Thoracic aorta (tissue), 2 donors: ENCODE results near the gene FOXP1. TPM values are rescaled to one million over a fixed set of nuclear protein-coding genes. Genes with fewer than 3 reads are reported as not detected.

Source experiments
- ATAC-seq: fragments of 150-250 bp; one replicate; pipeline ENCODE4 v1.8.0; 2017; ENCODE audit warnings: low read depth; ENCODE audit not compliant: insufficient number of reproducible peaks, low FRiP score
- DNase-seq: peaks from one replicate; pipeline ENCODE4 v3.0.0-alpha.2; 2020; ENCODE audit warnings: low spot score
- H3K27ac ChIP-seq, 2 donors: fragments of 200-600 bp; sonication (generic); 1 replicate in 1 of 2; 2 replicates in 1 of 2; pipeline ENCODE4 v1.5.1; 2016; ENCODE audit warnings: mild to moderate bottlenecking in 2 of 2, moderate library complexity in 2 of 2
- H3K27me3 ChIP-seq: fragments of 200-600 bp; sonication (generic); replicated peaks from 2 replicates; pipeline ENCODE4 v1.6.0; 2016; ENCODE audit warnings: mild to moderate bottlenecking; ENCODE audit not compliant: insufficient read depth
- H3K36me3 ChIP-seq: fragments of 200-600 bp; sonication (generic); one replicate; pipeline ENCODE4 v1.5.1; 2016
- H3K4me1 ChIP-seq, 2 donors: fragments of 200-600 bp; sonication (generic); 1 replicate in 1 of 2; 2 replicates in 1 of 2; pipeline versions ENCODE4 v1.5.1 to v1.6.0; 2016; ENCODE audit warnings: low read depth in 2 of 2, mild to moderate bottlenecking in 1 of 2; ENCODE audit not compliant: control insufficient read depth in 1 of 2
- H3K4me3 ChIP-seq: fragments of 200-600 bp; sonication (generic); 2 replicates; pipeline ENCODE4 v1.5.1; 2016; ENCODE audit warnings: mild to moderate bottlenecking
- H3K9me3 ChIP-seq: fragments of 200-600 bp; sonication (generic); 2 replicates; pipeline ENCODE4 v1.5.1; 2016
- total RNA-seq, 2 donors: library from RNA; depleted of rRNA; stranded (reverse); fragments of >200 nt; gene quantifications; one replicate each; pipeline versions ENCODE4 v1.1.0 to v1.2.3, GENCODE V29; 2016
- TF ChIP-seq, protein P1 (sequence below): fragments of 200-600 bp; sonication (generic); IDR thresholded peaks from one replicate; pipeline ENCODE4 v1.5.1; 2019; ENCODE audit warnings: antibody characterized with exemption

FOXP1 gene
- total RNA-seq, 2 donors from 2014 or later = 176 to 255 TPM

DNA sequence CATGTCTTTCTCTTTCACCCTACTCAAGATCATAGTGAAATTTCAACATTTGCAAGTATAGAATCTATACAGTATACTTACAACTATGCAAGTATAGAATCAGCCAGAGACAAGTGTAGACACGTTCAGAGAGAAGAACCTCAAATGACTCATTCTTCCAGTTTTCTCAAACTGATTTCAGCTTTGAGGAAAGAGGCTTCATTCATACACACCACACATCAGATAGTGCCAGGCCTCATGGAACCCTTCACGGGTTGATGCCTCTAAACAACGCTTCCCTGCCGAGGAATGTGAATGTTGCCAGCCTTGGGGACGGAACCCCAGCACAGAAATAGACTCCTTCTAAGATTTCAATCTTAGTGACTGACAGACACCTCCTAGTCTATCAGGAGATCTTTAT lies 135.7 kb downstream of the FOXP1 start:
- Histone ChIP-seq H3K27ac (no peak overlapping the region), H3K4me3 (no peak overlapping the region), H3K36me3 (no peaks in the 10 kb centered on the region), H3K9me3 (no peaks in the 10 kb centered on the region), H3K4me1 (peaks cover 8 to 26% of the 10 kb centered on the region in 2 donors), H3K27me3 (no peaks in the 10 kb centered on the region)
- ATAC-seq (no peak), DNase-seq (no peak)
- TF ChIP-seq, protein P1, sequence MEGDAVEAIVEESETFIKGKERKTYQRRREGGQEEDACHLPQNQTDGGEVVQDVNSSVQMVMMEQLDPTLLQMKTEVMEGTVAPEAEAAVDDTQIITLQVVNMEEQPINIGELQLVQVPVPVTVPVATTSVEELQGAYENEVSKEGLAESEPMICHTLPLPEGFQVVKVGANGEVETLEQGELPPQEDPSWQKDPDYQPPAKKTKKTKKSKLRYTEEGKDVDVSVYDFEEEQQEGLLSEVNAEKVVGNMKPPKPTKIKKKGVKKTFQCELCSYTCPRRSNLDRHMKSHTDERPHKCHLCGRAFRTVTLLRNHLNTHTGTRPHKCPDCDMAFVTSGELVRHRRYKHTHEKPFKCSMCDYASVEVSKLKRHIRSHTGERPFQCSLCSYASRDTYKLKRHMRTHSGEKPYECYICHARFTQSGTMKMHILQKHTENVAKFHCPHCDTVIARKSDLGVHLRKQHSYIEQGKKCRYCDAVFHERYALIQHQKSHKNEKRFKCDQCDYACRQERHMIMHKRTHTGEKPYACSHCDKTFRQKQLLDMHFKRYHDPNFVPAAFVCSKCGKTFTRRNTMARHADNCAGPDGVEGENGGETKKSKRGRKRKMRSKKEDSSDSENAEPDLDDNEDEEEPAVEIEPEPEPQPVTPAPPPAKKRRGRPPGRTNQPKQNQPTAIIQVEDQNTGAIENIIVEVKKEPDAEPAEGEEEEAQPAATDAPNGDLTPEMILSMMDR = no peak

DNA sequence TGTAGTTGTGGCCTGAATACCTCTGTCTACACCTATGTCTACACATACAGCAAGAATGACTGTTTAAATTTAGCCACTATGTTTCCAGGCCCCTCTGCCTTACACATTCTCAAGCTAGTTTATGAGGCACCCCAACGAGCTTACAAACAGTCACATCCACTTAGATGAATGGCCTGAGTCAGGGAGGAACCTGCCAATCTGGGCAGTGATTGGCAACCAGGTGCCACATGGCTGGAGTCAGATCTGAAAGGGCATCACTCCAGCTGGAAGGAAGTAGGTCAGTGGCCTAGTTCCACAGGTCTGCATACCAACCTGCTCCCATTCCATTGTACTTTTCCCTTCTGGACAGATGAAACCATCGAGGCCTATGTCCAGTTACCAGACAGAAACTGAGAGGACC lies 136.3 kb downstream of the FOXP1 start:
- TF ChIP-seq, protein P1 = no peak
- Histone ChIP-seq H3K27me3 (no peaks in the 10 kb centered on the region), H3K36me3 (no peaks in the 10 kb centered on the region), H3K9me3 (no peaks in the 10 kb centered on the region), H3K4me1 (peaks cover 8 to 29% of the 10 kb centered on the region in 2 donors), H3K4me3 (no peak overlapping the region), H3K27ac (no peak overlapping the region)
- ATAC-seq = no peak
- DNase-seq = no peak

DNA sequence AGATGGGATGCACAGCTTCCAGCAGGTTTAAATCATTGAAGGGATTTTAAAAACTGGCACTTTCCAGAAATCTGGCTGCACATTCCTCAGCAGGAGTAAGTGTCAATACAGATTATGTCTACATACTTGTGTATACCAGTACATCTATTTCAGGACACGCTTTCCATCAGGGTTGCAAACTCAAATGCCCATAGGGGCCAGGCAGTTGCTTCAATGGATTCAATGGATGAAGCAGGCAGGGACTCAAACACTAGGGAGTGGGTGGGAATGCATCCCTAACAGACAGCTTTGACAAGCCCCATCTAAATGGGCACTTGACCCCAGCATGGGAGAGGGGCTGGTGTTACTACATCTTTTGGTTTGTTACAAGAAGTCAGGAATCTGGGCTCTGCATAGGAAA lies 136.8 kb downstream of the FOXP1 start:
- TF ChIP-seq, protein P1 = no peak
- ATAC-seq = no peak
- peaks cover 13 to 33% of the 10 kb centered on the region in 2 donors for H3K4me1 ChIP-seq
- no peak for DNase-seq
- no peak overlapping the region for H3K27ac ChIP-seq
- no peaks in the 10 kb centered on the region for H3K36me3 ChIP-seq
- H3K4me3 ChIP-seq = no peak overlapping the region
- no peaks in the 10 kb centered on the region for H3K9me3 ChIP-seq
- no peaks in the 10 kb centered on the region for H3K27me3 ChIP-seq

DNA sequence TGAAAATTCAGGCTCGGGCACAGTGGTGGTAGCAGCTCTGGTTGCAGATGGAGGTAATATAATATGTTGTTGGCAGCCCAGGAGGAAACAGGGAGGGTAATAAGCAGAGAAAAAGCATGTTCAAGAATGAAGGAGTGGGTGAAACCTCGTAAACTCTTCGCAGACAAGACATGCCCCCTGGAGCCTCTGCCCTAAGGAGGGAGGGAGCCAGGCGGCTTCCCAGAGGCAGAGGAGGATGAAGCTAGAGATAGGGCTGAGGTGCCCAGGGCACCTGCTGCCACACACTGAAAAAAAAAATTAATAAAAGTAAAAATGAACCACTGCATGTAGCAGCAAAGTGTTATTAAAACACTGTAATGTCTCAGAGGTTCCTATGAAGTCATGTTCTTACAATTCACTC lies 137.3 kb downstream of the FOXP1 start:
- H3K4me3 ChIP-seq = no peak overlapping the region
- ATAC-seq = no peak

DNA sequence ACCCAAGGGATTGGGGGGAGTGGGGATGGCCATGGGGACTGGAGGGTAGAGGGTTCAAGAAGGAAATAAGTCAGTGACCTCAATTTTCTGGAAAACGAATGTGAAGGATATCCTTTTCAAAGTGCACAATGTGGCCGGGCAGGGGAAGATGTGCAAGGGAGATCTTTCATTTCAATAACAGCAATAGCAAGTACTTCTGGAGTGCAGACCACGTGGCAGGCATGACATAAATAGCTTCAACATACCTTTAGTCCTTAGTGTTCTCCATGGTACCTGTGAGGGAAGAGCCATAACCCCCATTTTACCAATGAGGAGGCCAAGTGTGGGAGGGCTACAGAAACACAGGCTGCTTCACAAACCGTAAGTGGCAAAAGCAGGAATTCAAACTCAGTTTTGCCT lies 138.7 kb downstream of the FOXP1 start:
- H3K36me3 ChIP-seq = no peaks in the 10 kb centered on the region
- peak overlapping the region in 1 of 2 donors; percentile 30 for H3K27ac ChIP-seq
- DNase-seq (no peak), ATAC-seq (no peak)
- peaks cover 28 to 48% of the 10 kb centered on the region in 2 donors for H3K4me1 ChIP-seq
- TF ChIP-seq, protein P1 = no peak
- no peak overlapping the region for H3K4me3 ChIP-seq
- H3K27me3 ChIP-seq = no peaks in the 10 kb centered on the region
- no peaks in the 10 kb centered on the region for H3K9me3 ChIP-seq

More for the DNA sequence above, 137.3 kb downstream of the FOXP1 start:
- no peak for DNase-seq
- Histone ChIP-seq H3K27me3 (no peaks in the 10 kb centered on the region), H3K4me1 (peaks cover 16 to 38% of the 10 kb centered on the region in 2 donors), H3K36me3 (no peaks in the 10 kb centered on the region), H3K9me3 (no peaks in the 10 kb centered on the region), H3K27ac (no peak overlapping the region)
- TF ChIP-seq, protein P1 = no peak
